GM23248 (cell line): ENCODE results near the gene LTO1.

Experiments
- EZH2 ChIP-seq: fragments of 200-600 bp; sonication (generic); IDR thresholded peaks from 2 replicates; pipeline ENCODE4 v1.6.1; 2018; ENCODE audit warnings: antibody characterized with exemption, mild to moderate bottlenecking; ENCODE audit not compliant: insufficient read depth, poor library complexity, severe bottlenecking
- EZH2phosphoT487 ChIP-seq: fragments of 200-600 bp; sonication (generic); IDR thresholded peaks from 2 replicates; pipeline ENCODE4 v1.6.1; 2018; ENCODE audit warnings: antibody characterized with exemption, moderate library complexity, mild to moderate bottlenecking, low read depth; ENCODE audit not compliant: insufficient read depth

DNA sequence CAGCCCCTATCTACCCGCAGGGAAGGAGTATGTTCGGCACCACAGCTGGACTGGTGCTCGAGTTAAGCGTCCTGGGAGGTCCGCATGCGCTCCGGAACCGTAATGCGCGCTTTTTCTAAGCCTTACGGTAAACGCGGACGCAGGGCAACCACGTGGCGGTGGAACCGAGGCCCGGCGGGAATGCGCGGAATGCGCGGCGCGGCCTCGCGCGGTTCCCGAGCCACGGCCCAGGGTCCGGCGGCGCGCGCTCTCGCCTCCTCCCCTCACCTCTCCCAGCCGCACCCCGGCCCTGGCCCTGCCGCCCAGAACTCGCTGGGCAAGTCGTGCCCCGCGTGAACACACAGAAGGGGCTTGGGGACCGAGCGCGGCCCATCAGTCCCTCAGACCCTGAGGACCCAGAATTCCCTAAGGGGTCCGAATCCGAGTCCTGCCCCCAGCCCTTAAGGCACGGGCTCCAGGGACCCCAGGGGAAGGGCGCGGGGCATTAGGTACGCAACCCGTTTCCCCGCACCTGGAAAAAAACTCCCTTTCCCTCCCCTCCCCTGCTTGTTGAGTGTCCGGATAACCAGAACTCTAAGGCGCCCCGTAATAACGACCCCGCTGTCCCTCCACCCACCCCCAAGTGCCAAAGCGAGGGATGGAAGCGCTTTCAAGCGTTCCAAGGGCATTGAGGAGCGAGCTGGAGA is 38.5 kb downstream of the LTO1 start:
- TF ChIP-seq EZH2 (no peak), EZH2phosphoT487 (no peak)
